NCI-H2227 (cell line): Measurements from ENCODE around the gene LRCH4.

ENCODE experiments used
- DNase-seq: peaks from one replicate; lab custom pipeline; 2025; ENCODE audit not compliant: unreplicated experiment; lab: John Stamatoyannopoulos, UW

LRCH4 gene

DNA sequence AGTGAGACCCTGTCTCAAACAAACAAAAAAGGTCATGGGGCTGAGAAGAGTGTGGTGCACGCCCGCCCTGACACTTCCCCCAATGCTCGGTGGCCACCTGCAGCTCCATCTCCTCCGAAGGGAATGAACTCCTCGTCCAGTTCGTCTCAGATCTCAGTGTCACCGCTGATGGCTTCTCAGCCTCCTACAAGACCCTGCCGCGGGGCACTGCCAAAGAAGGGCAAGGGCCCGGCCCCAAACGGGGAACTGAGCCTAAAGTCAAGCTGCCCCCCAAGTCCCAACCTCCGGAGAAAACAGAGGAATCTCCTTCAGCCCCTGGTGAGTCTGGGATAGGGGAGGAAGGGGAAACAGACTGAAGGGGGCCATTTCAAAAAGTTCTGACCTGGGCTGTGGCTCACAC is 20.4 kb upstream of the LRCH4 start:
- no peak for DNase-seq

DNA sequence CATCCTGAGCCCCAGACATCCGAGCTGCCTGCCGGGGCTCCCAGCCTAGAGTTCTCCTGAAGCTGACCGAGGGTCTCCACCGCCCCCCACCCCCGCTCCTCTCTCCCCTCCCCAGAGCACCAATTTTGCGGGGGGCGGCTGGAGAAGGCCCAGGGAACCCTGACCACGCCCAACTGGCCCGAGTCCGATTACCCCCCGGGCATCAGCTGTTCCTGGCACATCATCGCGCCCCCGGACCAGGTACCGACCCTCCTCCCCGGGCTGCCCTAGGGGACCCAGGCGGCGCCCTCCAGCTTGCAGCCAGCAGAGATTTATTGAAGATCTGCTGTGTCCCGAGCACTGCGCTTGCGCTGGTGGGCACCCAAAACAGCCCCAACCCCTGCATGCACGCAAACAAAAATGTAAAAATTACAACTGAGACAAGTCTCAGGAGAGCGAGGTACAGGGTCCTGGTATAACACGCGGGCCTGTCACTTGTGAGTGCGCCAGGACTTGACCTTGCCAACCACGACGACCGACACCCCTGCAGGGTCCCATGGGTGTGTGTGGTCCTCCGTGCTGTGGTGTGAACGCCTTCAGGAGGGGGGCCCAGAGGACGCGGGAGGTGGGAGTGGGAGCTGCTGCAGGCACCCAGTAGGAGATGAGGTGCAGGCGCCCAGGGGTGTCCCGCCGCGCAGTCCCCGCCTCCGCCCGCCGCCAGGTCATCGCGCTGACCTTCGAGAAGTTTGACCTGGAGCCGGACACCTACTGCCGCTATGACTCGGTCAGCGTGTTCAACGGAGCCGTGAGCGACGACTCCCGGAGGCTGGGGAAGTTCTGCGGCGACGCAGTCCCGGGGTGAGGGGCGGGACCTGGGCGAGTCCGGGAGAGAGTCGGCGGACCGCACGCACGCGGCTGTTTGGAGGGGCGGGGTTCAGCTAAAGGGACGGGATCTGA is 19.3 kb upstream of the LRCH4 start:
- DNase-seq: peak; percentile 20

DNA sequence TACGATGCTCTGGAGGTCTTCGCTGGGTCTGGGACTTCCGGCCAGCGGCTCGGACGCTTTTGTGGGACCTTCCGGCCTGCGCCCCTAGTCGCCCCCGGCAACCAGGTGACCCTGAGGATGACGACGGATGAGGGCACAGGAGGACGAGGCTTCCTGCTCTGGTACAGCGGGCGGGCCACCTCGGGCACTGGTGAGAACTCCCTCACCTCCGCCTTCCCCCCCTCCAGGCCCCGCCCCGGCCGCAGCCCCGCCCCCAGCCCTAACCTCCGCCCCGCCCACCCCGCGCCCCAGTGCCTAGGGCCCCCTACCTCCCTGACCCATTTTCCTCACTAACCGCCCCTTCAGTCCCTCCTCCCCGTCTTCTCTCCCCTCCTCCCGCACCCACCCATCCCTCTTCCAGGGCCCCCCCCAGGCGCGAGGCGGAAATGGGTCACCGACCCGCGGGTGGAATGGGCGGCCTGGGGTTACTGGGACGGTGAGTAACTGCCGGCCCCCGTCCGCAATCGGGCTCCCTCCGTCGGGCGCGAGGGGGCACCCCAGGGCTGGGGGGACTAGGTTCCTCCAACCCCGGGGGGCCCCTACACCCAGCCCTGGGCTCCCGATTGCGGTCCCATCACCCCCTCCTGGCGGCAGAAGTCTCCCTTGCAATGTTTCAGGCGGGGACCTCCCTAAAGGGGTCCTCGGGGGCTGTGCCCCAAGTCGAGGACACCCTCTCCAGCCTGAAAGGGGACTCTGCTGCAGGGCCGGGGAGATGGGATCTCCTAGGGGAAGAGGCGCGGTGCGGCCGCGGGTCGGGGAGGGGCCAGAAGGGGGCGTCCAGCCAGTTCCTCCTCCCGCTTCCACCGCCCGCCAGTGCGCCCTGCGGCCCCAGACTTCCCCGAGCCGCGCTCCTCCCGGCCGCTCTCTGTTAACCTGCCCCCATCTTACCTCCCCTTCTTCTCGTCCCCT is 18.4 kb upstream of the LRCH4 start:
- peak; percentile 77 for DNase-seq

DNA sequence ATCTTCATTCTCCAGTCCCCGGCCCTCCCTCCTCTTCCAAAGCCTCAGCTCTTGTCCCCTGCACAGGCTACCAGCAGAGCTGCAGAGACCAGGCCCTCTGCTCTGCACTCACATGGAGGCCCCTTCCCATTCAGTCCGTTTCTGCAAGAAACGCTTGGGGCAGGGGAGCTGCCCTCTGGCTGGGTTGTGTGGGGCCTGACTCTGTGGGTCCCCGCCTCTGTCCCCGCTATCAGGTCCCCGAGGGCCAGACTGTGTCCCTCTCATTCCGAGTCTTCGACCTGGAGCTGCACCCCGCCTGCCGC is 17.7 kb upstream of the LRCH4 start:
- peak; percentile 55 for DNase-seq

DNA sequence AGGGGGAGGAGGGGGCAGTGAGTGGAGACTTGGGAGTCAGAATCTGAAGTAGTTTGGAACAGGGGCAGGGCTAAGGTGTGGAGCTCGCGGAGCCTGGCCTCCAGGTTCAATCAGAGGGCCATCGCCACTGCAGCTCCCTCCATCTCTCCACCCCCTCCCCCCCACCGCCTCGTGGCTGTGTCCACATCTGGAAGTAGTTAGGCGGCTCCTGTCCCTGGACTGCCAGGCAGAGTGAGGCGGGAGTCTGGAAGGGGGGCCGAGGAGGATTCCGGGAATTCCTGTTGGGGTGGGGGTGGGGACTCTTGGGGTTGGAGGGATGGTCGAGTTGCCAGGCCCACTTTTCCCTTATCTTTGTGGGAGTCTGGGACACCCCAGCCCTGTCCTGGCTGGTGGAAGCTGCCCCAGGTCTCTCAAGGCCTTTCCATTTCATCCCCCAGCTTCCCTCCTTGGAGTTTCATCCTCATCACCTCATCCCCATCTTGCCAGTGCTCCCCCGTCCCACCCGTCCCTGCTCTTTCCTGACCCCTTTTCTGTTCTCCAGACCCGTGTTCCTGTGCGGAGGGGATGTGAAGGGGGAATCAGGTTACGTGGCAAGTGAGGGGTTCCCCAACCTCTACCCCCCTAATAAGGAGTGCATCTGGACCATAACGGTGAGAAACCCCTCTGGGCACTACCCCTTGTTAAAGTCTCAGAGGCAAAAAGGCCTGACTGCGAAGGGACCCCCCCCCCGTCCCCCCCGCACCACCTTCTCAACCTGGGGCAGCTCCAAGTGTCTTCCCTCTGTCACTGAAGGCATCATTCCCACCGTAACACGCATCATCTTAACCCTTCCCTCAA is 17.2 kb upstream of the LRCH4 start:
- peak; percentile 34 for DNase-seq

DNA sequence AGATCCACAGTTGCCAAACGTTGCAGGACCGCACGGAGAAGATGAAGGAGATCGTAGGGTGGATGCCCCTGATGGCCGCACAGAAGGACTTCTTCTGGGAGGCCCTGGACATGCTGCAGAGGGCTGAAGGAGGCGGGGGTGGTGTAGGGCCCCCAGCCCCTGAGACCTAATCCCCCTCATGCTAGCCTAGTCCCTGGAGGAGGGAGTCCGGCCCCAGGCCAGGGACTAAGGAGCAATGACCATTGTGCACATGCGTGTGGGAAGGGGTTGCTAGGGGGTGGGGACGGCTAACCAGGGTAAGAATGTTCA is 14.8 kb upstream of the LRCH4 start:
- DNase-seq: no peak

DNA sequence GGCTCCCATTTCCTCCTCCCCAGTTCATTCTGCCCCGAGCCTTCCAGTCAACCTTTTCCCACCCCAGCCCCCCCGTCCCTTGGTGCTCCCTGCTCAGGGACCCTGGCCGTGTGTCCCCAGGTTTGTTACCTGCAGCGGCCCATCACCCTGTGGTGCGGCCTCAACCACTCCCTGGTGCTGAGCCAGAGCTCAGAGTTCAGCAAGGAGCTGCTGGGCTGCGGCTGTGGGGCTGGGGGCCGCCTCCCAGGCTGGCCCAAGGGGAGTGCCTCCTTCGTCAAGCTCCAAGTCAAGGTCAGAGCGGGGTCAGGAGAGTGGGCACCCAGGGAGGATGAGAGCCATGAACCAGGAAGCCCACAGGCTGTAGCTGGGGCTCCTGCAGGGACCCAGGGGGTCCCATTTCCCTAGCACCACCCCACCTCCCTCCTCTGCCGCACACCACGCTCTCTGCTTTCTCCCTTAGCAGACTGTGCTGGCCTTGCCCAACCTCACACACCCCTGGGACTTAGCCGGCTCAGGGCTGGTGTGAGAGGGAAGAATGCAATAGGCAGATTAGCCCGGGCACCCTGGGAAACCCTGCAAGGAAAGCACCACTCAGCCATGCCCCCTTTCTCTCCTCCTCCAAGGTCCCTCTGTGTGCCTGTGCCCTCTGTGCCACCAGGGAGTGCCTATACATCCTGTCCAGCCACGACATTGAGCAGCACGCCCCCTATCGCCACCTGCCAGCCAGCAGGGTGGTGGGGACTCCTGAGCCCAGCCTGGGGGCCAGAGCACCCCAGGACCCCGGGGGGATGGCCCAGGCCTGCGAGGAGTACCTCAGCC is 14.2 kb upstream of the LRCH4 start:
- no peak for DNase-seq

DNA sequence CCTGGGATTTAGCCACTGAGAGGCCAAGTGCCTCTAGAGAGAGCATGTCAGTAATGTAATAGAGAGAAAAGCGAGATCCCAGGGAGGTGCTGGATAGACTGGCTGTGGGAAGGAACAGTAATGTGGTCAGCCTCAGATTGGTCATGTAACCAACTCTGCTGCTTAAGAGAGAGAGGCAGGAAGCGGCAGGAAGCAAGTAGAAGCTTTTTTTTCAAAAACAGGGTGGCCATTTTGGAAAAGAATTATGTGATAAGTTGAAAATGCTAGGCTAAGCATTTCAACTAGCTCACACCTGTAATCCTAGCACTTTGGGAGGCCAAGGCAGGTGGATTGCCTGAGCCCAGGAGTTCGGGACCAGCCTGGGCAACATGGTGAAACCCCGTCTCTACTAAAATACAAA is 12.5 kb upstream of the LRCH4 start:
- no peak for DNase-seq

DNA sequence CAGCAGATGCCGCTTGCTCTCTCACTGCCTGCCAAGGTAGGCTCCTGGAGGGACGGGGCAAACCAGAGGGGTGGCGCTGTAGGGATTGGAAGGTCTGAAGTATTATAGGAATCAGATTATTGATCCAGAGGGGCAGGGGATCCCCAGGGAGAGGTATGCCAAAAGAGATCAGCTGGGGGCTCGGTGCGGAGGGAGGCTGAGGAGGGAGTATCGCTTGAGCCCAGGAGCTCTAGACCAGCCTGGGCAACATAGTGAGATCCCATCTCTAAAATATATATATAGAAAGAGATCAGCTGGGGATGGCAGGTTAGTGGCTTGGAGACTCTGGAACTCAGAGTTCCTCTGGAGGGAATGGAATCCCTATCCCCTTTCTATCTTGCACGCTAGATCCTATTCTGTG is 9.3 kb upstream of the LRCH4 start:
- no peak for DNase-seq

DNA sequence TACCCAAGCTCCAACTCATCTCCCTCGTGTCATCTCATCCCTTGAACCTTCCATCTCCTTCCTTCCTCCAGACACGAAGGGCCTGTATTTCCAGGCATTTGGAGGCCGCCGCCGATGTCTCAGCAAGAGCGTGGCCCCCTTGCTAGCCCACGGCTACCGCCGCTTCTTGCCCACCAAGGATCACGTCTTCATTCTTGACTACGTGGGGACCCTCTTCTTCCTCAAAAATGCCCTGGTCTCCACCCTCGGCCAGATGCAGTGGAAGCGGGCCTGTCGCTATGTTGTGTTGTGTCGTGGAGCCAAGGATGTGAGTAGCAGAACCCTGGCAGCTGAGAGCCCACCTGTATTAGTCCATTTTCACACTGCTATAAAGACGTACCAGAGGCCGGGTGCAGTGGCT is 5.7 kb upstream of the LRCH4 start:
- DNase-seq: no peak

DNA sequence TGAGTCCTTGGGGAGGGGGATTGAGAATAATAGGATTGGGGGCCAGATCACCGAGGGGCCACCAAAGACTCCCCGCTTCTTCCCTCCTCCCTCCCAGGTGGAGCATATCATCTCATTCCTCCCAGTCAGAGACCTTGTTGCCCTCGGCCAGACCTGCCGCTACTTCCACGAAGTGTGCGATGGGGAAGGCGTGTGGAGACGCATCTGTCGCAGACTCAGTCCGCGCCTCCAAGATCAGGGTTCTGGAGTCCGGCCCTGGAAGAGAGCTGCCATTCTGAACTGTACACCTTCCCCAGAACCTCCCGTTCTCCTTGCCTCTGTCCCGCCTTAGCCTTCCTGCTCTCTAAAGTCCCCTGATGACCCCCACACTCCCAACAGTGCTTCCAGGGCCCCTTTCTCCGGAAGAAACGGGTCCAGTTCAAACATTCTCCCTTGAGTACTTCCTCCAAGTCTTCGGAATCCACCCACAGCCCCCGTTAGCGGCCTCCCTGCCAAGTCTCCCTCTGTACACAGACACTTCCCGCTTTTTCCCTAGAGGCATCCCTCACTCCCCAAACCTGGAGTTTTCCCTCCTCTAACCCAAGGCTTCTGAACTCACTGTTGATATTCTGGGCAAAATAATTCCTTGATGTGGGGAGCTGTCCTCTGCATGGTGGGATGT is 4.3 kb upstream of the LRCH4 start:
- DNase-seq: no peak

DNA sequence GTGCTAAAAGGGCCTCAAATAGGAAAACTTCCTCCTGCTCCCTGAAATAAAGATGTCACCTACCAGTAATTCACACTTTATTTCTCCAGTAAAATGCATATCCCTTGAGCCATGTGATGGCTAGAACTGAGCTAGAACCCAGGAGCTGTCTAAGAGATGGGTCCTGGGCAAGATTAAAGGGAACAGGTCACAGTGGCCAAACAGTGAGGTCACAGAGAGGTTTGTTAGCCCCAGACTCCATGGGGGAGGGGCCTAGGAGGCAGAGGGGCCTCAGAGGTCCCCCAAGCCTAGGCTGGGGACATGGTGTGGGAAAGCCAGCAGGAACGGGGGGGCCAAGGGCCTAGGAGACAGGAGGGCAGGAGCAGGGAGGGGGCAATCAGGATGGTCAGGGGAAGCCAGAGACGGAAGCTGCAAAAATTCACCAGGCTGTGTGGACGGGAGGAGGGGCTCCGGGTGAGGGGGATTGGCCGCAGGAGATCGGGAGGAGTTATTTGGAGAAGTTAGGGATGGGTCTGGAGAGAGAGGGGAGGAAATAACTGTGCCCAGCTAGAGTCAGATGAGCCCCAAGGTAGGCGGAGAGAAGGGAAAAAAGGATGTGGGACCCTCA is 3.5 kb upstream of the LRCH4 start:
- no peak for DNase-seq

DNA sequence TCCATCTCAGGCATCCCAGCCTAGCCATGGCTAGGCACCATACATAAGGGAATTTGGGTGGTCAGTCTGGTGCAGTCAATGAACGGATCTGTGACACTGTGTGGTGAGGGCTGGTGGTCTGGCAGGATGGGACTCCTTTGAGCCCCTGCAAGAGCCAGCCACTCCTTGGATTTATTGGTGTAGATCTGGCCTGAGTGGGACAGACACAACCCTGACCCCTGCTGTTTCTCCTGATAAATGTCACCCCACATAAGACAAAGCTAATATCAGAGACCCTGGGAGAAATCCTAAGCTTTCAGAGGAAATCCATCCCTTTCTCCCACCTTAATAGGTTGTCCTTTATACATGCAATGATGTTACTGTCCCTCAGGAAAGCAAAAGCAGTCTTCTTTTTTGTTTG is 2.5 kb upstream of the LRCH4 start:
- no peak for DNase-seq

DNA sequence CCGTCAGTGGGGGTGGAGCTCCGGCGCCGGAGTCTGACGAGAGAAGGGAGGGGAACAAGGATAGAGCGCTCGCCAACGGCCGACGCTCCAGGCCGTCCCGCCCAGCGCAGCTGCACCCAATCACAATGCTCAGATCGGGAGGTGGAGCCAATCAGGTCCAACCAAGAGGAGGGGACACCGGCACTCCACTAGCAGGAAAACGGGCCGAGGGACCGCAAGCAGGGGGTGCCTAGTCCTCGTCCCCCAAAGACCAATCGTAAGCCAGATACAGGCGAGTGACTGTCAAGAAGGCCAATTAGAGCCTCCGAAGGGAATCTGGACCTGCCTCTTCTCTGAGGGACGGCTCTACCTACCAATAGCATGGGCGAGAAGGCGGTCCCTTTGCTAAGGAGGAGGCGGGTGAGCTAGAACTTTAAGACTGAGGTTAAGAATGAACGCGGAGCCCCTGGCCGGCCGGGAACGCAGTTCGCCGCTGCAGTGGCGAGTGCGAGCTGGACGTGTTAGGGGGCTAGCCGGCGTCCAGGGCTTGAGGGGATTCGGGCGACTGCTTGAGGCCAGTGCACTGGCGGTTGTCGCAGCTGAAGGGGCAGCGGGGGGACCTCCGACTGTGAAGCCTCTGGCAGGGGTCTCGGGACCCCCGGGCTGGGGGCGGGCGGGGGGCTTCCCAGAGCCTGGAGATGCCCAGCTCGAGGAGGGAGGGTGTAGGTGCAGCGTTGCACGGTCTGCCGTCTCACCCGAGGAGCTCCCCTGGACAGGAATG is 517 bp upstream of the LRCH4 start, which contains the start of gene FBXO24:
FBXO24 (plus strand) TSS at position 63 of the 760 bp plus-strand sequence; CDS start at position 361, 298 bp downstream.
- DNase-seq: peak; percentile 100

DNA sequence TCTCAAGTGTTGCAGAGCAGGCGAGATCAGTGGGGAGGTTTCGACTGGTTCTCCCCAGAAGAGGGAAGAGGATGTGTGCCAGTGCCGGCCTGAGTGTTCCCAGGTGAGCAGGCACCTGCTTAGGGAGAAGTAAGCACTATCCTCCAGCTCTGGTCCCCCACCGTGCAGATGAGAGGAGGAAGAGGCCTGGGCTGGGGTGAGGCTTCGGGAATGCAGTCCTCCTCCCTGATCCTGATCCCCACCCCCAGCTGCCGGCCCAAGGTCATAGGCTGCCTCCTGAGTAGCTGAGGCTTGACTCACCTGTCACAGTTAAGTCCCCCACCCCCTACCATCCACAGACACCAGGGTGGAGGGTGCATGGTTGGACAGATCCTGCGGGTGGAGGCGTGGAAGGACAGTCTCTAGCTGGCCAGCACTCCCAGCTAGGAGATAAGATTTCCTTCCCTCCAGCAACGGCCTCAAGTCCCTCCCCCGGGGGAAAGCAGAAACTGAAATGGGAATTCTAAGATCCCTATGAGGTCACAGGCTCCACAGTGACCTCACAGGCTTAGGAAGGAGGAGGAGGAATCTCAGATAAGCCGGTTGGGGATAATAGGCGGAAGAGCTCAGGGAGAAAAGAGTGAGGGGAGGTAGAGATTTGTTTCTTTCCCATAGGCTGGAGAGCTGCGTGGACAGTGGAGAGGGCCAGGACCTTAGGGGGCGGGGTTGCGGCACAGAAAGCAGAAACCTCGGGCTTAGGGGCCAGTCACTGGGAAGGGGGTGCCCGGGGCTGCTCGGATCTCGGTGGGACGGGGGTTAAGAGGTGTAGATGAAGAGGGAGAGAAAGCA is 1.0 kb downstream of the LRCH4 start:
- DNase-seq: peak; percentile 69

DNA sequence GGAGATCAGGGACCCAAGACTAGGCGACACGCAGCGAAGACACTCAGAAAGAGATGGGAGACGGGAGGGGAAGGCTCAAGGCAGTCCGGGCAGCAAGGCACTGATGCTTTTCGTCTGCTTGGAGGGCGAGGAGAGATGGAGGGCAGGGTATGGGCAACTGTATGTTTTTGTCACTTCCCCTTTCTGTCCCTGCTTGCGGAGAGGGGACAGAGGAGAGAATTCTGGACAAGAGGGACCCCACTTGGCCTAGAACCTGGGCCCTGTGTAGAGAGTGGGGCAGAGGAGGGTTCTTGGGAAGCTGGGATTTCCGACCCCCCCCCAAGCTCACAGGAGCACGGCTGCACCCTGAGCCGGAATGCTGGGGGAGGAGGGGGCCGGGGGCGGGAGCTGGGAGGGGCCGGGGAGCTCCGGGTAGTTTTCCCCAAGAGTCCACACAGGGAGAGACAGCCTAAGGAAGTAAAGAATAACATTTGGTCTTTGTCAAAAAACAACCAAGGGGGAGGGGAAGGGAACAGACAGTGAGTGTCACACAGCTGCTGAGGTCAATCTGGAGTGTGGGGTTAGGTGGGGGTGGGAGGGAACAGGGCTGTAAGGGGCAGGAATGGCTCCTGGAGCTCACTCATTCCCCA is 1.8 kb downstream of the LRCH4 start:
- DNase-seq: peak; percentile 50
